Skeletal muscle cell (primary cell): ENCODE measurements around the gene RFT1.
A peak's percentile ranks its signal among the peaks of the same experiment; 100 is the strongest.

Source experiments
- DNase-seq: peaks from one replicate; pipeline ENCODE4 v3.0.0-alpha.2; 2010; ENCODE audit warnings: low read depth
- H3K4me3 ChIP-seq: 2 replicates; pipeline ENCODE4 v1.5.1; 2011; ENCODE audit warnings: low read depth, mild to moderate bottlenecking, control low read depth, low read length, moderate library complexity

The RFT1 gene

DNA sequence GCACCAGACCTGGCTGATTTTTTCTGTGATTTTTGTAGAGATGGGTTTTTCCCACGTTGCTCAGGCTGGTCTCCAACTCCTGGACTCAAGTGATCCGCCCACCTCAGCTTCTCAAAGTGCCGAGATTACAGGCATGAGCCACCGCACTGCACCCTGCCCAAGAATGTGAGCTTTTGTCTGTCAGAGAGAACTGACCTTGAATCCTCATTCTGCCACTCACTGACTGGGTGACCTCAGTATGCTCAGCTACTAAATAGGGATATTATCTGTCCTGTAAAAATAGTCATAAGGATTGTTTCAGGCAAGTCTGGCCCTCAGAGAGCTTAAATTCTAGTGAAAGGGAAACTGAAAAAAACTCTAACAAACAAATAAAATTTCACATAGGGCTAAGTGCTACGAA lies 2.1 kb upstream of the RFT1 start:
- no peak overlapping the region for H3K4me3 ChIP-seq
- DNase-seq, result no peak

DNA sequence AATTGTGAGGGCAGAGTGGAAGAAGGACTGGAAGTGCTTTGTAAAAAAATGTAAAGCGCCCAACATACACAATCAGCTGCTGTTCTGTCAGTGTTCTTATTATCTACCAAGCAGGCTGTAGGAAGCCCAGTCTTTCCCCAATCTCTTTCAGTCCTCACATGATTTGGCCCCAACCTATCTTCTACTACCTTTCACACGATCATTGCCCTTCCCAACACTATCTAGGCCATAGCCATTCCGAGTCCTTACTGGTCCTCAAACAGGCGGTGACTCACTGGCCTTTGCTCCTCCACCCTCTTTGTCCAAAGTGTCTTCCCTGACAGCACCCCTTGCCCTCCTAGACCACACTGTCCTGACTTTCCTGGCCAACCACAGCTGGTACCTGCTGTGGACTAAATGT lies 861 bp upstream of the RFT1 start:
- peak overlapping the region; percentile 93 for H3K4me3 ChIP-seq
- no peak for DNase-seq

DNA sequence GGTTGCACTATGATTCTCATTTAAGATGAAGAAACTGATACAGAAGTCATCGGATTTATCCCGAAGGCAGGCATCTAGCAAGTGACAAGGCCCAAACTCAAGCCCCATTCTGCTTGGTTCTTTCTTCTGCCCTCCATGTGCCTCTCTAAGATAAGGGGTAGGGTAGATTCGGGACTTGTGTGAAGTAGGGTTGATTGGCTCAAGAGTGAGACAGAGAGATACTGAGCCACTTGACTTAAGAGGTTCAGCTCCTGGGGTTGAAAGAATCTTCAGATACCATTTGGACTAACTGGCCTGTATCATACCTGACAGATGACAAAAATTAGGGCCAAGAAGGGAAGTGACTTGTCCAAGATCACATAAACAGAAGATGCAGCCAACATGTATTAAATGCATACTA lies 891 bp downstream of the RFT1 start:
- H3K4me3 ChIP-seq, result peak overlapping the region; percentile 93
- no peak for DNase-seq

DNA sequence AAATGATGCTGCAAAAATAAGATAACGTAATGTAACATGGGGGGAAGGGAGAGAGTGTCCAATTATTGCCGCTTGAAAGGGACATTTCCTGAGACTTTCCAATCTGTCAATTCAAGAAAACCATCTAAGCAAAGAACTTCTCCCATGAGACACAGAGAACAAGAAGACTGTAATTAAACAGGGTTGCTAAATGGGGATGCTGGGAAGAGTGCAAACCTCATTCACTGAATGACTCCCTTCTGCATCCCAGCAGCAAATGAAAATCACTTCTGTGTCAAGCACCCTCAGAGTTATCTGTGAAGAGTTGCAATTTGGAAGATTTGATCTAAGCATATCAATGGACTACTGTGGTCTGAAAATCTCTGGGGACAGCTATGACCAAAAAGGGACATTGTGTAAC lies 3.6 kb downstream of the RFT1 start:
- DNase-seq, result no peak
- no peak overlapping the region for H3K4me3 ChIP-seq

DNA sequence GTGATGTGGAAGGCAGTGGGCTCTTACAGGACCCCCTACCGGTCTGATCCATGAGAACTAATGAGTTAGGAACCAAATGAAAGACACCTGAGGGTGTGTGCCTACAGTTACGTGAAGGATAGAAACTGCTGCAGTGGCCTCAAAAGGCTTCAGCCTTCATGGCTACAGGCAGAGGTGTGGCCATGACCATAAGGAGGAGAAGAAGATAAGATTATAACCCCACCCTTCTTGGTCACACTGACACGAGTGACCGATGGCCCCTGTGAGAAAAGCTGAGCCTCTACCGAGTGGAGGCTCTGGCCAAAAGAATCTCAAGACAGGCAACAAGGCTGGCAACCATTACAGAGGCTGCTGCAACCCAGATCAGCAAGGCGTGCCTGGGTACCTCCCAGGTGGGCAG lies 6.3 kb downstream of the RFT1 start:
- no peak overlapping the region for H3K4me3 ChIP-seq
- no peak for DNase-seq

DNA sequence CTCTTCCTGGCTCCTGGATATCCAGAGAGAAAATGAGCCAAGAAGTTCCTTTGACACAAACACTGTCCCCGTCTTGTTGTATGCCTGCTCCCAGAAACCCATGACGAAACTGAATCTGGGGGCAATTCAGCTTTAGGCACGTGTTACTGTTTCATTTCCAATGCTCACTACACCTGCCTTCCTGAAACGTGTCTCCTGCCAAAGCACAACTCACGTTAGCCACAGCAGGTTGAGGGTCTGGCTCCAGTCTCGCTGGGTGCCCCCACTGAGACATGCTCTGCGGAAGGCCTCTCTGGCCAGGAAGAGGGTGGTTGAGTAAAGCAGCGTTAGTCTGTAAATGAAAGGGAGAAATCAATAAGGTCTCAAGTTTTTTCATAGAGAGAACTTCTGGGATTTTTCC lies 6.7 kb downstream of the RFT1 start:
- no peak for DNase-seq

DNA sequence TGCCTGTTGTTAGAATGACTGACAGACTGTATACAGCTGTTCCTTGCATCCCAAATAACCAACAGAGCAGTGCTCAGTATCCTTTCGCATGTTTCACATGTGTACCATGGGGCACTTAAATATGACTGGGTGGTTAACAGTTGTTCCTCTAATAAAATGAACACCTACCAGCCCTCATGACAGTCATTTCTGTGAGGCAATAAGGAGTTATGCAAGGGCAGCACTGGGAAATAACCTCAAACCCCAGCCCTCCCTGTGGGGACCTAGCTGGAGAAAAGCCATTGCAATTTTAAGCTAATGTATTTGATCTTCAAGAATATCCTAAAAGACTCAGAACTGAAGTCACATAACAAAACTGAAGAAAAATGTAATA lies 7.3 kb downstream of the RFT1 start:
- no peak for DNase-seq

More for the DNA sequence above, 6.7 kb downstream of the RFT1 start:
- H3K4me3 ChIP-seq, result no peak overlapping the region

DNA sequence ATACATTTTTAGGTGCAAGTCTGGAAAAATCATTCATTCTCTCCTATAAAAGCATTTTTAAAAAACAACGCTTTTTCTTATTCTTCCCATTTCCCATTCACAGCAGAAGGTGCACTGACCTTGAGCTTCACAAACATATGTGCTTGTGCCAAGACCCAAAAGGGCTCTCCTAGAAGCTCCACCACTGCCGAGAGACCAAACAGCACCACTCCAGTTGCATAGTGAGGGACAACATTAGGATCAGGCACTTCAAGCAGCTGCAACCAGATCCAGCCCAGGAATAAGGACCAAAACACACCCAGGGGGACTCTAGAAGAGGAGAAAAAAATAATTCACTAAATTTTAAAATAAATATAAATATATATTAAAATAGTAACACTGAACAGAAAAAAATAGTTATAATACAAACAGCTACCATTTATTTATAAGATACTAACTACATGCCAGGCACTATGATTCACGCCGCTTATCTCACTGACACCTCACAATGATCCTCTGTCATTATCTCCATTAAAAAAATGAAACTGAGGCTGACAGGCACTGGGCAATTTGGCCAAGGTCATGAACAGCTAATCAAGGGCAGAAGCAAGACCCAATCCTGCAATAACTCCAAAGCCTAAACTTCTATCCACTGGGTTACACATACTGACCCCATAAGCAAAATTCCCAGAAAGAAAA lies 7.8 kb downstream of the RFT1 start:
- no peak for DNase-seq
- H3K4me3 ChIP-seq, result no peak overlapping the region

More for the DNA sequence above, 7.3 kb downstream of the RFT1 start:
- H3K4me3 ChIP-seq, result no peak overlapping the region

DNA sequence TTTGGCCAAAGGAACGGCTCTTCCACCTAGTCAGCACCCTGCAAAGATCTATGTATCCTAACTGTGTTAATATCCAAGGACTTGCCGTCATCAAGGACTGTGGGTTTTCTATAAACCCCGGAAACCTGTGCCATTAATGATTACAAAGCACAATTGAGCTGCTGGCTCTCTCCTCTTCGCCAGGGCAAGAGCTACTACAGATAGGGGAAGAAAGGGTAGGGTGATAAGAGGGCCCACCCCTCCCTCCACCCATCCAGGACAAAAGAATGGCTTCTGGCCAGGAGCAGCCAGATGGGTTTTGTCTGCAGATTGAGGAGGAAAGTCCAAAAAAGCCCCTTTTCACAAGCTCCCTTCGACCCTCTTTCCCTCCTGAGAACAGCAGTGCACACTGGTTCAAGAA lies 9.9 kb downstream of the RFT1 start:
- no peak for DNase-seq
- no peak overlapping the region for H3K4me3 ChIP-seq

DNA sequence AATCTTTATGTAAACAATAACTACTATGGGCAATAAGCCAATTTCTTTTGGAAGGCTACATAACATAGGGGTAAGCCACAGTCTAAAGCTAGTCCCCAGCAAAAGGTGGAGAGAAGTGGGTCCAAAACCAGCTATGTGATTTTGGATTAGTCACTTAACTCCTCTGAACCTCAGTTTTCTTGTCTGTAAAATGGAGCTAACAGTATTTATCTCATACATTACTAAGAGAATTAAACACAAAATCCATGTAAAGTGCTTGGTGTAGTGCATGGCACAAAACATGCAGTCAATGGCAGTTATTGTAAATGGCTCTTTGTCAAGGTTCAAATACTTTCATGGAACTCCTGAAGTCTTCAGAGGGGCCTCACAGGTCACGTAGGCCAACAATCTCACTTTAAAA lies 13.3 kb downstream of the RFT1 start:
- DNase-seq, result no peak
- H3K4me3 ChIP-seq, result no peak overlapping the region

DNA sequence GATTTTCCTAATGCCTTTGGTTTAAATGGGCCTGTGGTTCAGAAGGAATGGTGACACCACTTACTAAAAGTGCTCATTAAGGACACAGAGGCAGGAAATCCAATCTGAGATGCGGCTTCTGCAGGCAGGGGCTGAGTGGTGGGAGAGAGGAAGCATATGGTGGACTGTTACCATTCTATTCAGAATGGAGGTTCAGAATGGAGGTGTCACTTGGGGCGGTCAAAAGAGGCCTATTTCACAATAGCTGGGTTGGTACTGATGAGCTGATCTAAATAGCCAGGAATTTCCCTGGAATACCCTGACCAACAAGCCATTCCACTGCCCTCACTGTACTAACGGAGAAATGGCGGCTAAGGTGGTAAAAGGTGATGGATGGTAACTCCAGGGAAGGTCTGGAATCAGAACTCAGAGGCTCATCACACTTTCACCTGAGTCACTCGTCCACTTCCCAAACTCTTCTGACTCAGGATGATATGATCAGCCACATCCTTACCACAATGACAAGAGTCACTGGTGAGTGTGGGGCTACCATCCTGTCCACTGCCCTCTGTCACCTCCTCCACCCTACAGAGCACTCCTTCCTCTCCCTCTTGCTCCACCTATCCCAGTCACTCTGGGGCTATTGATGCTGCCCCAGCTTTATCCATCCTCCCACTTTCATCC lies 15.7 kb downstream of the RFT1 start:
- DNase-seq, result no peak
- no peak overlapping the region for H3K4me3 ChIP-seq

DNA sequence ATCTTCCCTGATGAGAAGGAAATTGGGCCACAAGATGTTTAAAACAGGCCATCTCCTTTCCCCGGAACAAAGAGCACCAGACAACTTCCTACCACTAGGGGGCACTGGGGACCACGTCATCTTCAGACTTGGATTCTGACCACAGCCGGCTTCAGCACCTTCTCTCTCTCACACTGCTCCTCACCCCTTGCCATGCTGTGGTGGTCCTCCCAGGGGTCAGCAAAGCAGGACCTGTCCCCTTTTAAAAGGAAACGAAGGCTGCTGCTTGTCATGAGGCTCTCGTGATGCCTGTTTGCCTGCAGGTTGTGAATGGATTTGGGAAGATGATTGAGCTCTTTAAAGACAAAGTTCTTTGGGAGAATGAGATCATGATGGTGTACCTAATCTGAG lies 16.2 kb downstream of the RFT1 start:
- DNase-seq, result no peak
- H3K4me3 ChIP-seq, result no peak overlapping the region

DNA sequence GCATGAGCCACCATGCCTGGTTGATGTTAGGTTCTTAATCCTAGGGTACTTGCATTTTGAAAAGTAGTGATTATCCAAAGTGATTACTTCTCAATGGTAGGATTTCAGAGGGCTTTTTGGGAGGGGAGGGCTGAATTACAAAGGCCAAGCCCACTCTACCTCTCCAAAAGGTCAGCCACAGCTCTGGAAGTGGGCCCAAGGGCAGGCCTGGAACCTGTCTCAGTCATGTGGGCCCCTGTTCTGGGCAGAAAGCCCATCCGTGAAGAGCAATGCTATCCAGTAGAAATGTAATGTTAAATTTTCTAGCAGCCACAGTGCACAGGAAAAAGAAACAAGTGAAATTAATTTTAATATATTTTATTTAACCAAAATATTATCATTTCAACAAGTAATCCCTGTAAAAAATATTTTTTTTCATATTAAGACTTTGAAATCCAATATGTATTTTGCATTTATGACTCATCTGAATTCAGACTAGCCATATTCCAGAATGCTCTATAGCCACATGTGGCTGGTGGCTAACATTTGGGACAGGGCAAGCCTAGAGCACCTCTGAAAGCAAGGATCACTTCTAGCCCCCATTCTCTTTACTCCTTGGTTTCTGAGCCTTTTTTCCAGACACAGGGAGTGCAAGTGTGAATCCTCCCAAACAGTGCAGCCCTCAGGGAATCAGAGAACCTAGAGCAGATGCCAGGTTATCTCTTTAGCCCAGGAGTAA lies 16.8 kb downstream of the RFT1 start:
- DNase-seq, result no peak
- H3K4me3 ChIP-seq, result no peak overlapping the region

DNA sequence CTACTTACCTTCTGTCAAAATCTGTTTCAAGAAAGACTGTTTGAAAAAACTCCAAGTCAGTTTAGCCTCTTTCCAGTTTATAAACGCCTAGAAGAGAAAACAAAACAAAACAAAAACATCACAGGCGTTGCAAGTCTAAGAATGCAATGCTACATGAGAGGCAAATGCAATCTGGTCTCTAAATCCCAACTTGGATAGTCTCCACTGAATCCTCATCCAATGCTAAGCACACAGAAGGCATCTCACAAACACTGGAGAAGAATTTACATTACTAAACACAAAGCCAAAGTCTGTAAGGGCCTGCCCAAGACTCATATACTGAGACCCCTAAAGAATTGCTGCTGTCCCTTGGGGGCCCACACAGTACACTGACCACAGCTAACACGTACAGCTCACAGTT lies 18.4 kb downstream of the RFT1 start:
- no peak for DNase-seq
- H3K4me3 ChIP-seq, result no peak overlapping the region

DNA sequence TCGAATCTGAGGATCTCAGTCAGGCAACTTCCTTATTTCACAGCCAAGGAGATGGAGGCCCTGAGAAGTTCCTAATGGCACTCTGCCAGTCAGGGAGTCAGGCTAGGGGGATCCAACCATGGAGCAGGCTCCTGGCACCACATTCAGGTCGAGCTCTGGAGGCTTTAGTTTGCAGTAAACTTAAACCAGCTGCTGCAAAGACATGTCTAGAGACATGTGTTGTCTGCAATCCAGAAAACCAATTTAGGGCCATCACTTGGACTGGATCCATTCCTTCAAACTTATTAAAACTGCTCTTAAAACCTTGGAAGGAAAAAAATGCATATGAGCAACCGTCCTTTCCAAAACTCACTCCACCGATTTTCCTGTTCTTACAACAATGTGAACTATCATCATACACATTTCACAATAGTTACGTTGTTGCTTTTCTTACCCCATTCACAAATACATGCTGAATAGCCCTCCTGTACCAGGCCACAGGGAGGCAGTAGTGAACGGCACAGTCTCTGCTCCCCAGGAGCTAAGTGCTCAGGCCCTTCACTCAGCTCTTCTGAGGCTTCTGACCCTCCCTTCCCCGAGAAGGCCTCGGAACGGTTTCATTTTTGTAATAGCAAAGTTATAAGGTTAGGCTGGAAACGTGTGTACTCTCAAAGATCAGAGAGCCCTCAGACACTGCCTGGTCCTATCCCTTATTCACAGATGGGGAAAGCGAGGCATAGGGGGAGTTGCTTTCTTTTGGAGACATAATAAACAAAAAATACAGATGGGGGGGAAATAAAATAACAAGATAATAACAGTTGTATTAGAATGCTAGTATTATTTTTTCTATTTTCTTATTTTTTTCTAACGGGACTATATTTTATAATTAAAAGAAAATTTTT lies 20.1 kb downstream of the RFT1 start:
- no peak overlapping the region for H3K4me3 ChIP-seq
- peak; percentile 58 for DNase-seq

DNA sequence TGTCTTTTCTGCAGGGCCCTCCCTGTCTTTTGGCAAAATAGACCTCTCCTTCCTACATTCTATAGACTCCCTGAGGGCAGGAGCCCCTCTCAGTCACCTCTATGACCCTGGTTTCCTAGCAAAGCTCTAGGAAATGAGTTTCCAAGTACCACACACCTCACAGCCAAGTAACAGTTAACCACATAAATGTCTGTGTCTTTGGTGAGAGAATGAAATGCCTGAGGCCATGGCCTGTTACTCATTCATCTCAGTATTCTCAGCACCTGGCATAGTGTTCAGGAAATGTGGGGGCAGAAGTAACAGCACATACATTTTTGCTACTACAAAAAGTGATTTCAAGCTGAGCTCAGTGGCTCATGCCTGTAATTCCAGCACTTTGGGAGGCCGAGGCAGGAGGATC lies 21.0 kb downstream of the RFT1 start:
- peak; percentile 35 for DNase-seq
- H3K4me3 ChIP-seq, result no peak overlapping the region

DNA sequence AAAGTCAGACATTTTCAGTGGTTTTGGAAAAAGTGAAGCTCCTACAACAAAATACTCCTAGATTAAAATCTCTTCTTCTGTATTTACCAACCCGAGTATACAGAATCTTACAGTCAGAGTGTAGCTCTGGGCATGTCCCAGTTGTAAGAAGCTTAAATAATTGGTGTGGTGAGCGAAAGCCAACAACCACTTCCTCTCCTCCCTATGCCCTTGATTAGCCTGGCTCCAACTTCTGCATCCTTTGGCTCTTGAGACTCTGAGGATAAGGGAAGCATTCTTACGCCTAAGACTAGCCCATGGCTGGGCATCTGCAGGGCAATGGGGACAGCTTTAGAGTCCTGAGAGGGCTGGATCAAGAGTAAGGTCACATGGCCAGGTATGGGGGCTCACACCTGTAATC lies 25.5 kb downstream of the RFT1 start:
- DNase-seq, result no peak
- H3K4me3 ChIP-seq, result no peak overlapping the region

DNA sequence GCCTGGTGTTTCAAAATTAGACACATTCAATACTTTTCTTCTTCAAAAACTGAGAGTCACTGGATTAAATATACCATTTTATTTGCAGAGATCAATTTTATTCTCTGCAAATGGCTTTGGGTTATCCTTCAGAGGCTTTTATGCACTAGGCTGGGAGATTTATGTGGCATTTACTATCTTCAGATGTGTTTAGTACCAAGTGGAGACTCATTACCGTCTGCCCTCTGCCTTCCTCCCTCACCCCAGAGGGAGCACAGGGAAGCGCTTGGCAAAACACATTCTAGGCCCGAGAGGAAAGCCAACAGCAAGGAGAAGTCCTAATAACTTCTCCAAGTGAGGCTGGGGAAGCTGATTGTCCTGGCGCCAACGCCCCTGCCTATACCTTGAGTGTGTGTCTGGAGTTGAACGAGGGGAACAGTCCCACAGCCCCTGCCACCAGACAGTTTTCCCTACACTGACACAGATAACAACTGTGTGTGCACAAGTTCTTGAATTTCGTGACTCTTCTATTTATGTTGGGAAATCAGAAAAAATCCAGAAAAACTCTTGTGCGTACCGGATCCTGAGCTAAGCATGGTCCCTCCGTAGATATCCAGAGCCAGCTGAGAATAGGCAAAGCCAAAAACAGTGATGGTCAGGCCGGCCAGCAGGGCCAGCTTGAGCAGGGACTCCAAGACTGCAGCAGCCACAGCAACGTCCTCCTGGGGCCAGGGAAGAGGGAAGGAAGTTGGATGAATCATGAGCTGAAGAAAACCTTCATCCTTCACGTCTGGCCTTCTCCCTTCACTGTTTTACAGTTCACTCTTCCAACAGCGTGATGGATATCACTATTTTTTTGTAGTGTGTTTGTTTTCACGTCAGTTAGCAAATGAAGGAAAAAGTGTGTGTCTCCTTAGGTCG lies 26.6 kb downstream of the RFT1 start:
- H3K4me3 ChIP-seq, result no peak overlapping the region
- no peak for DNase-seq

DNA sequence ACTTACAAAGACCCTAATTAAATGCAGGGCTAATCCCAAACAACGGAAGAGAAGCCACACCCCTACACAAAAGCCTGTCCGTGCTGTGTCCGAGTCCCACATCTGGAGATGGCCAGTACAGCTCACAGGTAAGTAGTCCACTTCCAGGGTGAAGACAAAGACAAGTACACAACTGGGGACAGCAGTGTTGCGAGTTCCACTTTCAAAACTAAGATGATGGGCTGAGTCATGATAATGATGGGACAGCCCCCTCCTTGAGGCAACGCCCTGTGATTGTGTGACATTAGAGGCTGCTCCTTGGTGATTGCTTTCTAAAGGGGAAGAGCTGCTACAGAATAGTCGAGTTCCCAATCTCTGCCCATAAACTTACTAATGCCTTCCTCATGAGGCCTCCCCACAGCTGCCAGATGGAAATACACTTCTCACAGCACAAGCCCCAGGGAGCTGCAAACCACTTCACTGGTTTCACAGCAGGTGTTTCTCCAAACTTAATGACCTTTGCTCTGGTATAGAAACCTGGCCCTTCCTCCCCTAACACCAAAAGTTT lies 27.6 kb downstream of the RFT1 start:
- no peak for DNase-seq
- H3K4me3 ChIP-seq, result no peak overlapping the region
